GM18511 (cell line): ENCODE data around the gene RNMT.
A peak's percentile ranks its signal among the peaks of the same experiment; 100 is the strongest.
"Not testable (repeated sequence)": the region's sequence is repeated elsewhere in the genome, so short reads cannot be mapped to it uniquely, and the experiment has no call there.

Source experiments
- ATAC-seq: cut with Tn5 transposase; IDR thresholded peaks from one replicate; pipeline ENCODE4 v1.9.1; 2021; ENCODE audit warnings: mild to moderate bottlenecking, moderate library complexity; ENCODE audit not compliant: unreplicated experiment

Gene RNMT

GRCh38 chr18:13726232-13726971 is at the start of gene RNMT, which contains the start of gene FAM210A:
Gene RNMT, plus strand, starts transcription at chr18:13726673. Its CDS starts 4,845 bp downstream, at chr18:13731518.
Gene FAM210A, minus strand, starts transcription at chr18:13726558. Its CDS starts 44,481 bp downstream, at chr18:13682077.
- peak; percentile 90 for ATAC-seq

- ATAC-seq, result not testable (repeated sequence)
These were observed 49.1 kb upstream of the RNMT start for GRCh38 chr18:13677350-13677749.

- ATAC-seq, result no peak
These were observed 45.9 kb upstream of the RNMT start for GRCh38 chr18:13680612-13681011.

- ATAC-seq, result no peak
These were observed 44.8 kb upstream of the RNMT start for GRCh38 chr18:13681701-13682100.

- ATAC-seq, result no peak
These were observed 41.9 kb upstream of the RNMT start for GRCh38 chr18:13684546-13684945.

- no peak for ATAC-seq
These were observed 38.0 kb upstream of the RNMT start for GRCh38 chr18:13688191-13689136.

GRCh38 chr18:13690060-13690459 is 36.4 kb upstream of the RNMT start:
- not testable (repeated sequence) for ATAC-seq

- not testable (repeated sequence) for ATAC-seq
These were observed 31.1 kb upstream of the RNMT start for GRCh38 chr18:13695337-13695736.

- ATAC-seq, result no peak
These were observed 29.5 kb upstream of the RNMT start for GRCh38 chr18:13696961-13697360.

- no peak for ATAC-seq
These were observed 26.3 kb upstream of the RNMT start for GRCh38 chr18:13700153-13700552.

- no peak for ATAC-seq
These were observed 22.6 kb upstream of the RNMT start for GRCh38 chr18:13703899-13704298.

GRCh38 chr18:13710414-13710831 is 16.1 kb upstream of the RNMT start:
- ATAC-seq, result no peak

- ATAC-seq, result no peak
These were observed 13.9 kb upstream of the RNMT start for GRCh38 chr18:13712400-13713131.

GRCh38 chr18:13713455-13714055 is 12.9 kb upstream of the RNMT start:
- no peak for ATAC-seq

GRCh38 chr18:13715330-13715729 is 11.1 kb upstream of the RNMT start:
- no peak for ATAC-seq

GRCh38 chr18:13716916-13717315 is 9.6 kb upstream of the RNMT start:
- ATAC-seq, result no peak

- no peak for ATAC-seq
These were observed 6.3 kb upstream of the RNMT start for GRCh38 chr18:13720123-13720522.

- ATAC-seq, result no peak
These were observed 5.6 kb upstream of the RNMT start for GRCh38 chr18:13720847-13721246.

- no peak for ATAC-seq
These were observed 774 bp upstream of the RNMT start for GRCh38 chr18:13725566-13726231.

GRCh38 chr18:13726972-13727331 is 479 bp downstream of the RNMT start:
- ATAC-seq, result peak; percentile 29
